ENCODE results near the gene GATC. TPM values are rescaled to one million over a fixed set of nuclear protein-coding genes. Genes with fewer than 3 reads are reported as not detected.

GATC gene
- total and polyA plus RNA-seq, 2 of the 4 experiments (the other 2 are of a cell fraction), result 8.7 to 16.5 TPM

- no peak overlapping the region for H2BK15ac ChIP-seq (ENCODE audit: low read depth, low read length)
- TF ChIP-seq SMC3 (IDR thresholded peaks at IDR 0.05; ENCODE audit: low read depth, low read length) (no peak), FOS (IDR thresholded peaks at IDR 0.05; ENCODE audit: low read depth, low read length) (no peak), CHD1 (IDR thresholded peaks at IDR 0.05; ENCODE audit: low read depth, low read length) (no peak), POLR2A (IDR thresholded peaks at IDR 0.05; ENCODE audit: low read depth, low read length) (no peak), MXI1 (IDR thresholded peaks at IDR 0.05; ENCODE audit: borderline replicate concordance, low read depth, low read length) (no peak), BHLHE40 (IDR thresholded peaks at IDR 0.05; ENCODE audit: low read depth, low read length) (no peak), RFX5 (IDR thresholded peaks at IDR 0.05; ENCODE audit: low read depth, low read length) (no peak), NFE2L2 (IDR thresholded peaks at IDR 0.05; ENCODE audit: low read depth, low read length) (no peak), MAZ (IDR thresholded peaks at IDR 0.05; ENCODE audit: borderline replicate concordance, low read depth, low read length) (no peak), RCOR1 (IDR thresholded peaks at IDR 0.05; ENCODE audit: insufficient replicate concordance, low read length) (no peak)
- TF ChIP-seq, protein P1, sequence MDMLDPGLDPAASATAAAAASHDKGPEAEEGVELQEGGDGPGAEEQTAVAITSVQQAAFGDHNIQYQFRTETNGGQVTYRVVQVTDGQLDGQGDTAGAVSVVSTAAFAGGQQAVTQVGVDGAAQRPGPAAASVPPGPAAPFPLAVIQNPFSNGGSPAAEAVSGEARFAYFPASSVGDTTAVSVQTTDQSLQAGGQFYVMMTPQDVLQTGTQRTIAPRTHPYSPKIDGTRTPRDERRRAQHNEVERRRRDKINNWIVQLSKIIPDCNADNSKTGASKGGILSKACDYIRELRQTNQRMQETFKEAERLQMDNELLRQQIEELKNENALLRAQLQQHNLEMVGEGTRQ (IDR thresholded peaks at IDR 0.05; ENCODE audit: low read depth, low read length), result no peak
- TF ChIP-seq, protein P2, sequence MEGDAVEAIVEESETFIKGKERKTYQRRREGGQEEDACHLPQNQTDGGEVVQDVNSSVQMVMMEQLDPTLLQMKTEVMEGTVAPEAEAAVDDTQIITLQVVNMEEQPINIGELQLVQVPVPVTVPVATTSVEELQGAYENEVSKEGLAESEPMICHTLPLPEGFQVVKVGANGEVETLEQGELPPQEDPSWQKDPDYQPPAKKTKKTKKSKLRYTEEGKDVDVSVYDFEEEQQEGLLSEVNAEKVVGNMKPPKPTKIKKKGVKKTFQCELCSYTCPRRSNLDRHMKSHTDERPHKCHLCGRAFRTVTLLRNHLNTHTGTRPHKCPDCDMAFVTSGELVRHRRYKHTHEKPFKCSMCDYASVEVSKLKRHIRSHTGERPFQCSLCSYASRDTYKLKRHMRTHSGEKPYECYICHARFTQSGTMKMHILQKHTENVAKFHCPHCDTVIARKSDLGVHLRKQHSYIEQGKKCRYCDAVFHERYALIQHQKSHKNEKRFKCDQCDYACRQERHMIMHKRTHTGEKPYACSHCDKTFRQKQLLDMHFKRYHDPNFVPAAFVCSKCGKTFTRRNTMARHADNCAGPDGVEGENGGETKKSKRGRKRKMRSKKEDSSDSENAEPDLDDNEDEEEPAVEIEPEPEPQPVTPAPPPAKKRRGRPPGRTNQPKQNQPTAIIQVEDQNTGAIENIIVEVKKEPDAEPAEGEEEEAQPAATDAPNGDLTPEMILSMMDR (conservative IDR thresholded peaks at IDR 0.05; ENCODE audit: low read depth, low read length), result no peak
- TF ChIP-seq, protein P3, sequence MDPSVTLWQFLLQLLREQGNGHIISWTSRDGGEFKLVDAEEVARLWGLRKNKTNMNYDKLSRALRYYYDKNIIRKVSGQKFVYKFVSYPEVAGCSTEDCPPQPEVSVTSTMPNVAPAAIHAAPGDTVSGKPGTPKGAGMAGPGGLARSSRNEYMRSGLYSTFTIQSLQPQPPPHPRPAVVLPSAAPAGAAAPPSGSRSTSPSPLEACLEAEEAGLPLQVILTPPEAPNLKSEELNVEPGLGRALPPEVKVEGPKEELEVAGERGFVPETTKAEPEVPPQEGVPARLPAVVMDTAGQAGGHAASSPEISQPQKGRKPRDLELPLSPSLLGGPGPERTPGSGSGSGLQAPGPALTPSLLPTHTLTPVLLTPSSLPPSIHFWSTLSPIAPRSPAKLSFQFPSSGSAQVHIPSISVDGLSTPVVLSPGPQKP (IDR thresholded peaks at IDR 0.05; ENCODE audit: borderline replicate concordance, low read depth, low read length), result no peak
- no peak overlapping the region for H2BK5ac ChIP-seq (ENCODE audit: low read depth, low read length, poor library complexity, severe bottlenecking)
- H4K8ac ChIP-seq (ENCODE audit: low read depth in 2 of 2, low read length in 2 of 2), result no peak overlapping the region
- no peaks in the 10 kb centered on the region for H3K9me3 ChIP-seq (ENCODE audit: control insufficient read depth, insufficient read depth, low read length)
- DNase-seq (no peak), ATAC-seq (ENCODE audit: low read depth) (no peak)
- no peak overlapping the region for H2AK9ac ChIP-seq (replicated peaks; ENCODE audit: low read depth, low read length, poor library complexity)
- peaks cover 27% of the 10 kb centered on the region for H4K20me1 ChIP-seq (ENCODE audit: insufficient read depth, low read length)
- H3K56ac ChIP-seq (ENCODE audit: extremely low read depth, insufficient read depth, low read length), result no peak overlapping the region
- peak overlapping the region; percentile 50; the same call in 1 of the 2 replicates for H3K23ac ChIP-seq (ENCODE audit: low read depth, low read length)
- peaks cover 1% of the 10 kb centered on the region for H3K4me1 ChIP-seq (ENCODE audit: control insufficient read depth, insufficient read depth, low read length)
- H3K9ac ChIP-seq (ENCODE audit: low read depth, low read length), result no peak overlapping the region
- POLR2A ChIA-PET (ENCODE audit: unreplicated experiment), result no interaction called here
- H3K36me3 ChIP-seq (ENCODE audit: control insufficient read depth, insufficient read depth, low read length), result peaks cover 15% of the 10 kb centered on the region
- 95% methylated on average over 2 of the region's 3 CpGs; no CpG with 5 or more reads in 1 of the 2 experiments for WGBS, 2 experiments (ENCODE audit: extremely low coverage in 2 of 2, insufficient read length in 1 of 2)
- H3K9me1 ChIP-seq (ENCODE audit: insufficient read depth, low read length), result no peaks in the 10 kb centered on the region
- intact Hi-C loops (cut with micrococcal nuclease) (no loop called here), in situ Hi-C loops (cut with MboI; ENCODE audit: low sequenced_read_pairs) (no loop called here), dilution Hi-C loops (cut with HindIII; ENCODE audit: low sequenced_read_pairs, unreplicated experiment) (no loop called here)
- no peak overlapping the region for H3K14ac ChIP-seq (replicated peaks; ENCODE audit: low read depth, low read length)
- H3K4me2 ChIP-seq (ENCODE audit: low read depth, low read length), result no peak overlapping the region
- no peak overlapping the region for H3K4me3 ChIP-seq (ENCODE audit: insufficient read depth, low read depth, low read length)
- H3K18ac ChIP-seq (ENCODE audit: low read depth, low read length), result no peak overlapping the region
- no peak overlapping the region for H2BK20ac ChIP-seq (ENCODE audit: low read depth, low read length)
- H2AFZ ChIP-seq (replicated peaks; ENCODE audit: low read length, poor library complexity), result no peak overlapping the region
- H2AK5ac ChIP-seq (ENCODE audit: low read depth, low read length), result no peak overlapping the region
- no peak overlapping the region for H3K27ac ChIP-seq (ENCODE audit: insufficient read depth, low read length)
- H3K79me1 ChIP-seq (ENCODE audit: low read depth in 1 of 2, low read length in 2 of 2), result peaks cover 10 to 35% of the 10 kb centered on the region in 2 experiments
- no peak overlapping the region for H4K91ac ChIP-seq (ENCODE audit: insufficient read depth, low read depth, low read length)
- H2BK120ac ChIP-seq (ENCODE audit: low read depth, low read length), result no peak overlapping the region
- H3K27me3 ChIP-seq (ENCODE audit: control insufficient read depth, insufficient read depth, low read length), result no peaks in the 10 kb centered on the region
- BruUV-seq (replicated peaks), result no TSS peak
- H3K4ac ChIP-seq (ENCODE audit: low read depth, low read length), result no peak overlapping the region
- CTCF ChIA-PET, result no interaction called here
- no peak overlapping the region for H4K5ac ChIP-seq (ENCODE audit: low read depth, low read length)
These were observed 52.7 kb downstream of the GATC start for GRCh38 chr12:120498870-120499515.
